ENCODE measurements around the gene TAF3.
A peak's percentile ranks its signal among the peaks of the same experiment; 100 is the strongest.
"Not testable (repeated sequence)": the region's sequence is repeated elsewhere in the genome, so short reads cannot be mapped to it uniquely, and the experiment has no call there.

Gene TAF3, protein sequence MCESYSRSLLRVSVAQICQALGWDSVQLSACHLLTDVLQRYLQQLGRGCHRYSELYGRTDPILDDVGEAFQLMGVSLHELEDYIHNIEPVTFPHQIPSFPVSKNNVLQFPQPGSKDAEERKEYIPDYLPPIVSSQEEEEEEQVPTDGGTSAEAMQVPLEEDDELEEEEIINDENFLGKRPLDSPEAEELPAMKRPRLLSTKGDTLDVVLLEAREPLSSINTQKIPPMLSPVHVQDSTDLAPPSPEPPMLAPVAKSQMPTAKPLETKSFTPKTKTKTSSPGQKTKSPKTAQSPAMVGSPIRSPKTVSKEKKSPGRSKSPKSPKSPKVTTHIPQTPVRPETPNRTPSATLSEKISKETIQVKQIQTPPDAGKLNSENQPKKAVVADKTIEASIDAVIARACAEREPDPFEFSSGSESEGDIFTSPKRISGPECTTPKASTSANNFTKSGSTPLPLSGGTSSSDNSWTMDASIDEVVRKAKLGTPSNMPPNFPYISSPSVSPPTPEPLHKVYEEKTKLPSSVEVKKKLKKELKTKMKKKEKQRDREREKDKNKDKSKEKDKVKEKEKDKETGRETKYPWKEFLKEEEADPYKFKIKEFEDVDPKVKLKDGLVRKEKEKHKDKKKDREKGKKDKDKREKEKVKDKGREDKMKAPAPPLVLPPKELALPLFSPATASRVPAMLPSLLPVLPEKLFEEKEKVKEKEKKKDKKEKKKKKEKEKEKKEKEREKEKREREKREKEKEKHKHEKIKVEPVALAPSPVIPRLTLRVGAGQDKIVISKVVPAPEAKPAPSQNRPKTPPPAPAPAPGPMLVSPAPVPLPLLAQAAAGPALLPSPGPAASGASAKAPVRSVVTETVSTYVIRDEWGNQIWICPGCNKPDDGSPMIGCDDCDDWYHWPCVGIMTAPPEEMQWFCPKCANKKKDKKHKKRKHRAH

DNA sequence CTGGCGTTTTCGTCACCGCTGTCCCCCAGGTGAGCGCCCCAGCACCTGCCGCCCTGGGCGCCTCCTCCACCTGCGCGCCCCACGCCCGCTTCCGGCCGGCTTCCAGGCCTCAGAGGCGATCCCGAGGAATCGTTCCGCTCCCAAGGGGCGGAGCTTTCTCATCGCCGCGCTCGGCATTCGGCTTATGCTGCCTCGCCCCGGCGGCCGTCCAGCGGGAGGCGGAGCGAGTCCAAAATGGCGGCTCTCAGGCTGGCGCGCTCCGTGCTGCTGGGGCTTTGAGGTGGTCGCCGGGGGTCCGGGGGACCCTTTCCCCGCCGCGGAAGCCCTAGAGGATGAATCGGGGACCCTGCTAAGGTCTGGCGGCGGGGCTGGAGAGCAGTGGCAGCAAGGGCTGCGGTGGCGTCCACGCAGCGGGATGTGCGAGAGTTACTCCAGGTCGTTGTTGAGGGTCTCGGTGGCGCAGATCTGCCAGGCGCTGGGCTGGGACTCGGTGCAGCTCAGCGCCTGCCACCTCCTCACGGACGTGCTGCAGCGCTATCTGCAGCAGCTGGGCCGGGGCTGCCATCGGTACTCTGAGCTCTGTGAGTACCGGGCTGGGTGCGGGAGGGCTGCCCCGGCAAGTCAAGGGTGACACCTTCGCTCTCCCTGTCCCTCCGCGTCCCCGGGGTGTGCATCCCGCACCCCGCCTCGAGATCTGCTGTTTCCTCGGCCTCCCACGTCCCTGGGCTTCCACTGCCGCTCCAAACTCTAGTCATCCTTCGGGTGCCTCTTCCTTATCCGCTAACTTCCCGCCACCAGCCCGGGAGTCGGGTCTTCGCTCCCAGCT lies at the start of gene TAF3:
TAF3 (plus strand) TSS at position 211 of the 826 bp plus-strand sequence; CDS start at position 416, 205 bp downstream.
- DNase-seq (ENCODE audit: low spot score) = peak; percentile 94

DNA sequence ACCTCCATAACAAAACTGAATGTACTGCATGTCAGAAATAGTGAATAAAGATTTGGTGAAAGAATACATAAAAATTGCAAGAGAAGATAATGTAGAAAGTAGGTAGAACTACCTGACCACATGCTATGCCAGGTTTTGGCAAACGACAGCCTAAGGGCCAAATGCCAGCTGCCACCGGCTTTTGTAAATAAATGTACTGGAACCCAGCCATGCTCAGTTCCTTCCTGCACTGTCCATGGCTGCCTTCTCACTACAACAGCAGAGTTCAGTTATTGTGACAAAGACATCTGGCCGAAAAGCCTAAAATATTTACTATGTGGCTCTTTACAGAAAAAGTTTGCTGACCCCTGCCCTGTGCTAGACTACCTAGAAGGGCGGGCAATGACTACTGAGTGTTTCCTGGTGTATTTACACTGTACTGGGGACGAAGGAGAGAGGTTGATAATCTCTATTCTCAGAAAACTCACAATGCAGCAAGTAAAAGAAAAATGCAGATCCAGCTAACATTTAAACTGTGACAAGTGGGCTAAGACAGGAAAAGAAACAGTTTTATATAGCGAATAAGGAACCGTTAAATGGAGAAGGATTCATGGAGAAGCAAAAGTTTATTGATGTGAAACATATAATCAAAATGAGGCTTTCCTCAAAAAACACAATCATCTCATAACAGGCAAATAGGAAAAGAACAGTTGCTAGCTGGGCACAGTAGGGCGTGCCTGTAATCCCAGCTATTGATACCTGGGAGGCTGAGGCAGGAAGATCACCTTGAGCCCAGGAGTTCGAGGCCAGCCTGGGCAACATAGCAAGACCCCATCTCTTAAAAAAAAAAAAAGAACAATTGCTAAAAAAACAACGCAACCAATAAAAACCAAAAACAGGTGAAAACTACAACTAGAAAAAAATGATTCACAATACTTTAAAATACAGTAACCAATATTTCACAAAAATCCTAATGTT lies 44.2 kb upstream of the TAF3 start:
- no peak for DNase-seq (ENCODE audit: low spot score)

GRCh38 chr10:7776777-7777176 lies 41.5 kb upstream of the TAF3 start:
- DNase-seq (ENCODE audit: low spot score) = no peak

DNA sequence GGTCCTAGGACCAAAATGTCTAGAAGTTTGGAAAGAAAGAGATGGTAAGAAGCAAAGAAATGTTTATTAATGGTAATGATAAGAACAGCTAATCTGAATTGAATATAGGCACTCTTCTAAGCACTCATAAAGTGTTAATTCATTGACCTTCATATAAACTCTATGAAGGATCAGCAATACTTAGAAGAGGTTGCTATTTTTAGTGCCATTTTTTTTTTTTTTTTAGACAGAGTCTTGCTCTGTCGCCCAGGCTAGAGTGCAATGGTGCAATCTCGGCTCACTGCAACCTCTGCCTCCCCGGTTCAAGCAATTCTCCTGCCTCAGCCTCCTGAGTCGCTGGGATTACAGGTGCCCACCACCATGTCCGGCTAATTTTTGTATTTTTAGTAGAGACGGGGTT lies 36.1 kb upstream of the TAF3 start:
- DNase-seq (ENCODE audit: low spot score) = not testable (repeated sequence)

DNA sequence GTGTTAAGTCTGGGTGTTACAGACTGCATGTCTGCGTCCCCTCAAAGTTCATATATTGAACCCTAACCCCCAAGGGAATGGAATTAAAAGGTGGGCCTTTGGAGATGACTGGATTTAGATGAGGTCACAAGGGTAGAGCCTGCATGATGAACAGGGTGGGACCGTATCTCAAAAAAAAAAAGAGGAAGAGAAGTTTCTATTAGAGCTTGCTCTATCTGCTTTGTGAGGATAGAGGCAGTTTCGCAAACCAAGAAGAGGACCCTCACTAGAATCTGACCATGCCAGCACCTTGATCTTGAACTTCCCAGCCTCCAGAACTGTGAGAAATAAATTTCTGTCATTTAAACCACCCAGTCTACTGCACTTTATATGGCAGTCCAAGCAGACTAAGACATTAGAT lies 31.9 kb upstream of the TAF3 start:
- DNase-seq (ENCODE audit: low spot score) = no peak

DNA sequence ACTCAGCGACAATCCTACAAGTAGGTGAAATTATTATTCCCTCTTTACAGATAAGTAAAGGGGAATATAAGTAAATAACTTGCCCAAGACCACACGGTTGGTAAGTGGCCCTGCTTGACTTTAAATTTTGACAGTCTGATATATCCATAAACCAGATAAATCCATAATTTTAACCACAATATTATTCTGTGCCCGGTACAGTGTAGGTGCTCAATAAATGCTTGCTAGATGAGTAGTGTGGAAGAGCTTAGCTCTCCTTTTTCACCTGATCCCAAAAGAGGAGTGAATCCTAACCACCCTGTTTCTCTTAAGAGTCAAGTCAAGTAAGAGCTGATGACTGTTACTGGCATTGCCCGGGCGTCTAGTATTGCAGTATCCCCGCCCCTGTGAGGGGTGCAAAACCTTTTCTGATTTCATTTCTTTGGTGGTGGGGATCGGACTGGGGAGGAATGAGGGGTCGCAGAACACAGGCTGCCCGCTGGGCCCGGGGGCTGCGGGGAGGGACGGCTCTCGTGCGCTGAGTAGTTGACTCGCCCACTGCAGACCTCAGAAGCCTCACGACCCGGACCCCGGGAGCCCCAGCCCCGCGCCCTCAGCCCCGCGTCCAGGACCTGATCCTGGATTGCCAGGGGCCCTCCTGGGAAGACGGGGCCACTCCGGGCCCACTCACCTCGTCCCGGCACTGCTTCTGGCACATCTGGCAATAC lies 31.0 kb upstream of the TAF3 start:
- peak; percentile 28 for DNase-seq (ENCODE audit: low spot score)

- DNase-seq (ENCODE audit: low spot score) = peak; percentile 98
Observed at GRCh38 chr10:7787857-7788638, 30.3 kb upstream of the TAF3 start, which contains the start of the genes ATP5F1C and KIN. Gene ATP5F1C (plus strand): TSS chr10:7788177. CDS start chr10:7788208, 31 bp downstream. Gene KIN (minus strand): TSS chr10:7787993. CDS start chr10:7787933, 60 bp downstream.

DNA sequence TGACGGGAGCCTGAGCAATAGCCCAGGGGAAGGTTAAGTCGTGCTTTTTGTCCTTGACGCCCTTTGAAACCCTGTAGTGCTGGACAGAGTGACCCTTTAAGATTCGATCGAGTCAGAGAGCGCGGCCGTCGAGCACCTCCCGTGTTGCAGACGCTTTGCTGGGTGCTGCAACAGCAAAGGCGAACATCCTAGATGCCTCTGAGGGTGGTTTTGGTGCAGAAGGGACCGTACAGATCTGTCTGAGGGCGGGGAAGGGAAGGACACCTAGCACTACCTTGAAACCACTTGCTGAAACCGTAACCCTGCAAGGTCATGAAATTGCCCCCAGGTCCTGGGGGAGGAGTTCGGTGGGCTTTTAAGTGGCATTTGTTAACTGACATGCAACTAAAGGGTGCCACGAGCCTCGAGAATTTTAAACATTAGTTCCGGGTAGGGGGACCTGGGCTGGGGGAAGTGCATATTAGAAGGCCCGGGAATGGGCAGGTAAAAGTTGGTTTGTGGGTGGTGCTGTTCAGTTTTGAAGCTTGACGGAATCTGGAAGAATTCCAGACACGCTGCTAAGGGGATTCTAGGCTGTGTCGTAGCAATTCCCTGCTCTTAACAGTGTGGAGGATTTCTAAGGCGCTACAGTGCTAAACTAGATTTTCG lies 29.5 kb upstream of the TAF3 start:
- DNase-seq (ENCODE audit: low spot score) = peak; percentile 10

DNA sequence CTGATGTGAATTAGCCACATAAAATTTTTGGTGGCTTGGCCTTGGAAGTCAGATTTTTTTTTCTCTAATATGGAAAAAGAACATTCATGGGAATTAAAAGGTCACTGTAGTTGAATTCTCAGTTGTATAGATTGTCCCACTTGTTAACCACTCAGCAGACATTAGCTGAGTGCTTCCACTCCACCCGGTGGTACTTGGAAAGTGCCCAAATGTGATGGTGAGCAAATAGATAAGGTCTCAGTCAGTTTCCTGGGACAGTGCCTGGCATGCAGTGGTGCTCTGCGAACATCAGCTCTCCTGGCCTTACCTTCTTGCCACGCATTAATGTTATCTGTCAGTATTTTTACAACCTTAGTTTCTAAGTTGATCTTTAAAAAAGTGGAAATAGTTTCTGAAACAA lies 28.9 kb upstream of the TAF3 start:
- peak; percentile 62 for DNase-seq (ENCODE audit: low spot score)

- no peak for DNase-seq (ENCODE audit: low spot score)
Observed at GRCh38 chr10:7792541-7792940, 25.8 kb upstream of the TAF3 start.

GRCh38 chr10:7794251-7795026 lies 23.9 kb upstream of the TAF3 start:
- DNase-seq (ENCODE audit: low spot score) = no peak

DNA sequence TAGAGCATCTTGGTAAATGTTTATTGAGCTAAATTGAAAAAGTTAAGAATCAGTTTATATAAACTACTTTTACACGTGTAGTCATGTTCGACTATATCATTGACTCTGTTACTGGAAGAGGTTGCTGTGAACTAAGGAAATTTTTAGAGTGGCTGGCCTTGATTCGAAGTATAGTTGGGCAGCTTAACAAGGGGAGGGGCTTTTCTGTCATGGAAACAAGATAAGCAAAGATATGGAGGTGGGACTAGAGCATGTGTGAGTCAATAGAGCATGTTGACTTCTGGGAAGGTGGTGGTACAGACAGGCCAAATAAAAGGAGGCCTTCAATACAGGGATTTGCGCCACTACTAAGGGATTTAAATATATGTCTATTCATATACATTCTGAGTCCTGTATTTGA lies 22.7 kb upstream of the TAF3 start:
- no peak for DNase-seq (ENCODE audit: low spot score)

DNA sequence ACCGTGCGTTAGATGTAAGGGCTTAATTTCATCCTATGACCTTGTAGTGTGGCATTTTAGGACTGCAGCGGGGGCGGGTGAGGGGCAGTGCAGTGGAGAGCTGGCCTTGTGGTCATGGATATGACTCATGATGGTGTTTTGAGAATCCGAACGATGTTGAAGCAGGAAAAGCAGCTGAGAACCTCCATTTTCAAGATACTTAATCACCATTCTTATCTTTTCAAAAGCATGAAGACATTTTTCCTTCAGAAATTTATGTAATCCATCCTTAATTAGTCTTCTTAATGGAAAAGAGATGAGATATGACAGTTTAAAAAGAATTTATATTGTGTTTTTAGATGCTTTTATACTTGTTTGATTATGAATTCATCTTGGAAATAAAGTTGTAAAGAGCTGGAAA lies 20.7 kb upstream of the TAF3 start:
- no peak for DNase-seq (ENCODE audit: low spot score)

- DNase-seq (ENCODE audit: low spot score) = no peak
Observed at GRCh38 chr10:7802606-7803005, 15.7 kb upstream of the TAF3 start.

DNA sequence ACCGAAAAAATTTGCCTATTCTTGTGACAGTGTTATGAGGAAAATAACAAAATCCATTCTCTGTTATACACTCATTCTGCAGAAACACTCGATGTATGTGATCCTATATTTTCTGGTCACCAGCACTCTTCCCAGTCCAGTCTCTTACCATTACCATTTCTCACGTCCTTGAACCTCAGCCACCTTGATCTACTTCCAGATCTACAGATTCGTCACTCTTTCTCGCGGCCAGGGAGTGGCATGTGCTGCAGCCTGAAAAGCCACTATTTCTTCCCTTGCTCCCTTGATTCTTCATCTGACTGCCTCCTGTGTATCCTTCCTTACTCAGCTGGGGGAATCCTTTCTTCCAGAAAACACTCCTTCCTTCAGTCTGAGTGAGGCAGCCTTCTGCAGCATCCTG lies 14.1 kb upstream of the TAF3 start:
- no peak for DNase-seq (ENCODE audit: low spot score)

DNA sequence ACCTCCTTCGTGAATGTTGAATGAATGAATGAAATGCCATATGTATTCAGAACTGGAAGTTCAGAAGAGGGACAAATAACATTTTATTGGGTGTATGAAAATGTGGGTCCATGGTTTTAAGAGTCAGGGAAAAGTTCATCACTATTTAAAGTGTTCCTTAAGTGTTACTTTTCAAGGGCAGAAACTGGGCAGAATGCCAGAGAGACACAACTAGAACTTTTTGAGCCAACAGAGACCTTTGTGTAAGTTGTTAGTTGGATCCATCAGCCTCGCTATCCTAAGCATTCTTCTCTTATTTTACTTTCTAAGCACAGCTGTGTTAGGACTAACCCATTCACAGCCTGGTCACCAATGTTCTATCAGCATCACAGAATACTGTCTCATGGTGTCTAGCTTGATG lies 13.6 kb upstream of the TAF3 start:
- no peak for DNase-seq (ENCODE audit: low spot score)

- no peak for DNase-seq (ENCODE audit: low spot score)
Observed at GRCh38 chr10:7808686-7809267, 9.5 kb upstream of the TAF3 start.

DNA sequence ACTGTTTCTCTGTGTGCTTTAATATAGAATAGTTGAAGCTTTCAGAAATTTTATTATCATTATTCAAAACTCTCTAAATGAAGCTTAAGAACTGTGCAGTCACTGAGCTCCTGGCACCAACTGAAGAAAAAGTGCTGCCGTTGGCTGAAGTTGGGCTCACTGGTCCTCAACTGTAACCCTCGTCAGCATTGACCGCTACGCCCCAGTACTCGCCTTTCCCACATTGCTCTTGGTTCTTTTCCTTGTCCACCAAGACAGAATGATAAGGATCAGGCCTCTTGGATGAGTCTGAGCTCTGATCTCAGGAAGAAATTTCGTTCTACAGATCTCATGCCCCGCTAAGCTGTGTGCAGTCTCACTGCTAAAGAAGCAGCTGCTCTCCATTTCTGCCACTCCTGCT lies 7.9 kb upstream of the TAF3 start:
- no peak for DNase-seq (ENCODE audit: low spot score)
